HepG2 (cell line): ENCODE measurements around the gene CCDC183. TPM values are rescaled to one million over a fixed set of nuclear protein-coding genes. Genes with fewer than 3 reads are reported as not detected.
"Not testable (repeated sequence)": the region's sequence is repeated elsewhere in the genome, so short reads cannot be mapped to it uniquely, and the experiment has no call there.

ENCODE experiments used
- ARID2 ChIP-seq: sonication (generic); formaldehyde crosslinking; IDR thresholded peaks from 2 replicates; pipeline ENCODE4 v1.8.1; 2022; ENCODE audit warnings: mild to moderate bottlenecking, missing genetic modification reagents, borderline replicate concordance
- CTCF ChIP-seq: sonication (generic); formaldehyde crosslinking; IDR thresholded peaks from 2 replicates; pipeline ENCODE4 v1.5.0; 2020; ENCODE audit warnings: mild to moderate bottlenecking, missing genetic modification reagents, moderate library complexity
- MEF2D ChIP-seq: sonication (generic); formaldehyde crosslinking; IDR thresholded peaks from 2 replicates; pipeline ENCODE4 v1.5.1; 2020; ENCODE audit warnings: mild to moderate bottlenecking, missing genetic modification reagents
- NFKB2 ChIP-seq: sonication (generic); formaldehyde crosslinking; IDR thresholded peaks from 2 replicates; pipeline ENCODE4 v1.4.0; 2020; ENCODE audit warnings: missing genetic modification reagents, borderline replicate concordance
- SOX6 ChIP-seq, 2 experiments: fragments of 450-650 bp in 1 of 2; sonication (generic) in 1 of 2; formaldehyde crosslinking in 1 of 2; IDR thresholded peaks; 2 replicates each; pipeline versions ENCODE4 v1.4.0 to v1.6.1; 2017 to 2020; ENCODE audit warnings: antibody characterized with exemption in 1 of 2, mild to moderate bottlenecking in 1 of 2, missing genetic modification reagents in 1 of 2
- STAG1 ChIP-seq: sonication (generic); formaldehyde crosslinking; IDR thresholded peaks from 2 replicates; pipeline ENCODE4 v1.4.0; 2020; ENCODE audit warnings: missing genetic modification reagents
- TFAP4 ChIP-seq: sonication (generic); IDR thresholded peaks from 2 replicates; pipeline ENCODE4 v1.6.1; 2016; ENCODE audit warnings: low read depth, borderline replicate concordance
- ZBTB7B ChIP-seq: sonication (generic); formaldehyde crosslinking; IDR thresholded peaks from 2 replicates; pipeline ENCODE4 v1.4.0; 2020; ENCODE audit warnings: missing genetic modification reagents
- ZMYM4 ChIP-seq: sonication (generic); formaldehyde crosslinking; IDR thresholded peaks from 2 replicates; pipeline ENCODE4 v1.8.1; 2023; ENCODE audit warnings: mild to moderate bottlenecking, missing genetic modification reagents
- ZNF337 ChIP-seq: sonication (generic); formaldehyde crosslinking; IDR thresholded peaks from 2 replicates; pipeline ENCODE4 v1.5.1; 2020; ENCODE audit warnings: missing genetic modification reagents, low read depth, mild to moderate bottlenecking, borderline replicate concordance
- ZNF589 ChIP-seq: sonication (generic); formaldehyde crosslinking; conservative IDR thresholded peaks from 2 replicates; pipeline ENCODE4 v1.8.0; 2022; ENCODE audit warnings: mild to moderate bottlenecking, moderate library complexity, missing genetic modification reagents
- ZNF776 ChIP-seq: sonication (generic); formaldehyde crosslinking; IDR thresholded peaks from 2 replicates; pipeline ENCODE4 v1.4.0; 2020; ENCODE audit warnings: mild to moderate bottlenecking, missing genetic modification reagents
- polyA plus RNA-seq, 8 experiments: library from polyadenylated mRNA; depleted of rRNA in 3 of 8; stranded (reverse) in 7 of 8; unstranded in 1 of 8; fragments of >200 nt; fragmentation: Illumina TruSeq in 4 of 8; extraction: Trizol in 4 of 8; gene quantifications; 2 replicates each; pipeline versions ENCODE4 v1.2.1 to v1.2.3, GENCODE V29; 2011 to 2016; ENCODE audit warnings: low read depth in 4 of 8, missing spikeins in 1 of 8, mixed read lengths in 1 of 8; ENCODE audit not compliant: insufficient read depth in 1 of 8
- total RNA-seq, 5 experiments: library from RNA; depleted of rRNA; stranded (reverse); fragments of >200 nt; fragmentation: Illumina TruSeq; extraction: Trizol; gene quantifications; 2 replicates each; pipeline ENCODE4 v1.2.3, GENCODE V29; 2016; ENCODE audit warnings: low read depth in 1 of 5
- TF ChIP-seq, protein P1 (sequence below): sonication (generic); formaldehyde crosslinking; IDR thresholded peaks from 2 replicates; pipeline ENCODE4 v1.5.0; 2020; ENCODE audit warnings: mild to moderate bottlenecking, missing genetic modification reagents
- TF ChIP-seq, protein P2 (sequence below), 2 experiments: sonication (generic) in 1 of 2; formaldehyde crosslinking in 1 of 2; IDR thresholded peaks; 2 replicates each; pipeline versions ENCODE4 v1.4.0 to v1.6.1; 2016 to 2020; ENCODE audit warnings: borderline replicate concordance in 1 of 2, low read depth in 1 of 2, mild to moderate bottlenecking in 1 of 2, missing genetic modification reagents in 1 of 2

CCDC183 gene
- total and polyA plus RNA-seq, 2 of the 13 experiments (the other 11 are each of a cell fraction or from before 2014, with no cell fraction given) = 5.0 to 66.4 TPM

DNA sequence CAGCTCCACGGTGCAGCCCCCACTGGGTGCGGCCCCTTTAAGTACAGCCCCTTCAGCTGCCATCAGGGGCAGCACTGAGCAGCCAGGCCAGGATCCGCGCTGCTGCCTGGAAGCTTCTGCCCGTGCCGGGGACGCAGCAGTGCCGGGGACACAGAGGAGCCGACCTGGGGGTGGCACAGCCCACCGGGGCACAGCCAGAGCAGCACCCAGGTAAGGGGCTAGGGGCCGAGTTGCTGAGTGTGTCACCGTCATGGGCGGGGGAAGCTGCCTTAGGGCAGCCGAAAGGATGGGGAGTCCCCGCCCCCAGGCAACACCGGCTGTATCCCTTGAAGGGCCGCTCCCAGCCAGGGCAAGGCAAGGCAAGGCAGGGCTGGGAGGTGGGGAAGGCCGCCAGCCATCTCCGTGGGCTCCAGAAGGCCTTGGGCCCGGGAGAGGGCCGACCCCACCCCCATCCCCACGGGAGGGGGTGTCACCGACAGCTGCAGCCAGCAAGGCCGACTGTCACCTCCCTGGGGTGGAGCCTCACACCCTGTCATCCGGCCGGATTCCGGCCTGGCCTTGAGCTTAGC, 46.3 kb downstream of the CCDC183 start, which contains the start of gene AJM1 (continued):
- peak; percentile 90 for TF ChIP-seq CTCF (CRISPR knock-in tag)
- TF ChIP-seq ZNF337 (CRISPR knock-in tag) = 0 out of 2 replicates have a peak, but pooled peaks have one; percentile 4
- peak; percentile 54; the same call in 1 of the 2 replicates for TF ChIP-seq ZBTB7B
- peak; percentile 58; the same call in 1 of the 2 replicates for TF ChIP-seq MEF2D
- TF ChIP-seq NFKB2 (CRISPR knock-in tag) = 0 out of 2 replicates have a peak, but pooled peaks have one; percentile 16
- TF ChIP-seq, protein P1, sequence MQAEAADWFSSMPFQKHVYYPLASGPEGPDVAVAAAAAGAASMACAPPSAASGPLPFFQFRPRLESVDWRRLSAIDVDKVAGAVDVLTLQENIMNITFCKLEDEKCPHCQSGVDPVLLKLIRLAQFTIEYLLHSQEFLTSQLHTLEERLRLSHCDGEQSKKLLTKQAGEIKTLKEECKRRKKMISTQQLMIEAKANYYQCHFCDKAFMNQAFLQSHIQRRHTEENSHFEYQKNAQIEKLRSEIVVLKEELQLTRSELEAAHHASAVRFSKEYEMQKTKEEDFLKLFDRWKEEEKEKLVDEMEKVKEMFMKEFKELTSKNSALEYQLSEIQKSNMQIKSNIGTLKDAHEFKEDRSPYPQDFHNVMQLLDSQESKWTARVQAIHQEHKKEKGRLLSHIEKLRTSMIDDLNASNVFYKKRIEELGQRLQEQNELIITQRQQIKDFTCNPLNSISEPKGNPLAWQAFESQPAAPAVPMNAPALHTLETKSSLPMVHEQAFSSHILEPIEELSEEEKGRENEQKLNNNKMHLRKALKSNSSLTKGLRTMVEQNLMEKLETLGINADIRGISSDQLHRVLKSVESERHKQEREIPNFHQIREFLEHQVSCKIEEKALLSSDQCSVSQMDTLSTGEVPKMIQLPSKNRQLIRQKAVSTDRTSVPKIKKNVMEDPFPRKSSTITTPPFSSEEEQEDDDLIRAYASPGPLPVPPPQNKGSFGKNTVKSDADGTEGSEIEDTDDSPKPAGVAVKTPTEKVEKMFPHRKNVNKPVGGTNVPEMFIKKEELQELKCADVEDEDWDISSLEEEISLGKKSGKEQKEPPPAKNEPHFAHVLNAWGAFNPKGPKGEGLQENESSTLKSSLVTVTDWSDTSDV (CRISPR knock-in tag) = peak; percentile 75; the same call in 1 of the 2 replicates
- TF ChIP-seq ZMYM4 (CRISPR knock-in tag) = 0 out of 2 replicates have a peak, but pooled peaks have one; percentile 46
- peak; percentile 65; the same call in 1 of the 2 replicates for TF ChIP-seq ZNF776 (CRISPR knock-in tag)
- TF ChIP-seq STAG1 (CRISPR knock-in tag) = peak; percentile 58
- TF ChIP-seq, protein P2, sequence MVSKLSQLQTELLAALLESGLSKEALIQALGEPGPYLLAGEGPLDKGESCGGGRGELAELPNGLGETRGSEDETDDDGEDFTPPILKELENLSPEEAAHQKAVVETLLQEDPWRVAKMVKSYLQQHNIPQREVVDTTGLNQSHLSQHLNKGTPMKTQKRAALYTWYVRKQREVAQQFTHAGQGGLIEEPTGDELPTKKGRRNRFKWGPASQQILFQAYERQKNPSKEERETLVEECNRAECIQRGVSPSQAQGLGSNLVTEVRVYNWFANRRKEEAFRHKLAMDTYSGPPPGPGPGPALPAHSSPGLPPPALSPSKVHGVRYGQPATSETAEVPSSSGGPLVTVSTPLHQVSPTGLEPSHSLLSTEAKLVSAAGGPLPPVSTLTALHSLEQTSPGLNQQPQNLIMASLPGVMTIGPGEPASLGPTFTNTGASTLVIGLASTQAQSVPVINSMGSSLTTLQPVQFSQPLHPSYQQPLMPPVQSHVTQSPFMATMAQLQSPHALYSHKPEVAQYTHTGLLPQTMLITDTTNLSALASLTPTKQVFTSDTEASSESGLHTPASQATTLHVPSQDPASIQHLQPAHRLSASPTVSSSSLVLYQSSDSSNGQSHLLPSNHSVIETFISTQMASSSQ (IDR thresholded peaks at IDR 0.05; ENCODE audit: low read depth) = not testable (repeated sequence)
- TF ChIP-seq, protein P2 (CRISPR knock-in tag; IDR thresholded peaks at IDR 0.05; ENCODE audit: borderline replicate concordance) = 0 out of 2 replicates have a peak, but pooled peaks have one; percentile 43
- 0 out of 2 replicates have a peak, but pooled peaks have one; percentile 67 for TF ChIP-seq ARID2 (CRISPR knock-in tag)
- not testable (repeated sequence) for TF ChIP-seq SOX6 (IDR thresholded peaks at IDR 0.05)
- TF ChIP-seq SOX6 (CRISPR knock-in tag; IDR thresholded peaks at IDR 0.05) = peak; percentile 41; the same call in 1 of the 2 replicates
- 0 out of 2 replicates have a peak, but pooled peaks have one; percentile 45 for TF ChIP-seq ZNF589
- peak; percentile 48; the same call in 1 of the 2 replicates for TF ChIP-seq TFAP4
